Smooth muscle cell (in vitro differentiated cells): Measurements from ENCODE around the gene FSTL1. TPM values are rescaled to one million over a fixed set of nuclear protein-coding genes. Genes with fewer than 3 reads are reported as not detected.

Experiments used
- DNase-seq: peaks from one replicate; lab custom pipeline; 2025; ENCODE audit not compliant: unreplicated experiment; lab: John Stamatoyannopoulos, UW
- H2AFZ ChIP-seq: fragments of 200-600 bp; sonication (generic); 2 replicates; pipeline ENCODE4 v1.6.0; 2016; ENCODE audit warnings: antibody characterized with exemption, low read depth, mild to moderate bottlenecking
- H3F3A ChIP-seq: fragments of 200-600 bp; sonication (generic); 2 replicates; pipeline ENCODE4 v1.6.0; 2017; ENCODE audit warnings: antibody characterized with exemption, low read depth
- H3K27ac ChIP-seq: fragments of 200-600 bp; sonication (generic); 2 replicates; pipeline ENCODE4 v1.5.1; 2016; ENCODE audit warnings: low read depth, mild to moderate bottlenecking
- H3K27me3 ChIP-seq: fragments of 200-600 bp; sonication (generic); 2 replicates; pipeline ENCODE4 v1.6.1; 2016; ENCODE audit warnings: low read depth, mild to moderate bottlenecking
- H3K36me3 ChIP-seq: fragments of 200-600 bp; sonication (generic); 2 replicates; pipeline ENCODE4 v1.5.1; 2016; ENCODE audit warnings: low read depth
- H3K4me1 ChIP-seq: fragments of 200-600 bp; sonication (generic); 2 replicates; pipeline ENCODE4 v1.5.1; 2016; ENCODE audit warnings: low read depth
- H3K4me2 ChIP-seq: fragments of 200-600 bp; sonication (generic); 2 replicates; pipeline ENCODE4 v1.6.0; 2016; ENCODE audit warnings: mild to moderate bottlenecking
- H3K4me3 ChIP-seq: fragments of 200-600 bp; sonication (generic); 2 replicates; pipeline ENCODE4 v1.5.1; 2016; ENCODE audit warnings: mild to moderate bottlenecking
- H3K79me2 ChIP-seq: fragments of 200-600 bp; sonication (generic); 2 replicates; pipeline ENCODE4 v1.6.0; 2016; ENCODE audit warnings: low read depth, mild to moderate bottlenecking
- H3K9ac ChIP-seq: fragments of 200-600 bp; sonication (generic); 2 replicates; pipeline ENCODE4 v1.6.0; 2016; ENCODE audit warnings: low read depth
- H3K9me3 ChIP-seq: fragments of 200-600 bp; sonication (generic); replicated peaks from 2 replicates; pipeline ENCODE4 v1.5.1; 2016; ENCODE audit warnings: low read depth
- H4K20me1 ChIP-seq: fragments of 200-600 bp; sonication (generic); 2 replicates; pipeline ENCODE4 v1.6.0; 2016; ENCODE audit warnings: low read depth
- CTCF ChIP-seq: fragments of 200-600 bp; sonication (generic); IDR thresholded peaks from 2 replicates; pipeline ENCODE4 v1.5.1; 2017; ENCODE audit warnings: borderline replicate concordance, mild to moderate bottlenecking, antibody characterized with exemption; ENCODE audit not compliant: insufficient read depth, poor library complexity, severe bottlenecking
- WGBS: methylation state at CpG from one replicate; pipeline ENCODE4 v1.1.7; 2016; ENCODE audit warnings: low lambda C conversion rate; 5-methylcytosine and 5-hydroxymethylcytosine counted together
- polyA plus RNA-seq: library from polyadenylated mRNA; unstranded; fragments of >200 nt; fragmentation: Nextera tagmentation; extraction: Ambion mirVana; gene quantifications from 2 replicates; pipeline ENCODE4 v1.2.1, GENCODE V29; 2016
- total RNA-seq: library from RNA; depleted of rRNA; stranded (reverse); fragments of >200 nt; gene quantifications from 2 replicates; pipeline ENCODE4 v1.2.3, GENCODE V29; 2014

Gene FSTL1
- total and polyA plus RNA-seq, 2 experiments from 2014 or later, result 562 to 630 TPM

GRCh38 chr3:120420360-120420759, 30.4 kb downstream of the FSTL1 start:
- peaks cover 25% of the 10 kb centered on the region for H3F3A ChIP-seq
- H3K9me3 ChIP-seq, result no peaks in the 10 kb centered on the region
- DNase-seq, result no peak
- peaks cover 30% of the 10 kb centered on the region for H3K4me1 ChIP-seq
- peak overlapping the region; percentile 74 for H3K27ac ChIP-seq
- no peaks in the 10 kb centered on the region for H3K36me3 ChIP-seq
- H3K27me3 ChIP-seq, result no peaks in the 10 kb centered on the region
- H4K20me1 ChIP-seq, result peaks cover 96% of the 10 kb centered on the region
- H3K4me2 ChIP-seq, result no peak overlapping the region
- TF ChIP-seq CTCF, result no peak
- H3K79me2 ChIP-seq, result peaks cover 47% of the 10 kb centered on the region
- 78% methylated on average over 3 of the region's 3 CpGs for WGBS
- H3K9ac ChIP-seq, result no peak overlapping the region
- no peak overlapping the region for H2AFZ ChIP-seq
- H3K4me3 ChIP-seq, result no peak overlapping the region

DNA sequence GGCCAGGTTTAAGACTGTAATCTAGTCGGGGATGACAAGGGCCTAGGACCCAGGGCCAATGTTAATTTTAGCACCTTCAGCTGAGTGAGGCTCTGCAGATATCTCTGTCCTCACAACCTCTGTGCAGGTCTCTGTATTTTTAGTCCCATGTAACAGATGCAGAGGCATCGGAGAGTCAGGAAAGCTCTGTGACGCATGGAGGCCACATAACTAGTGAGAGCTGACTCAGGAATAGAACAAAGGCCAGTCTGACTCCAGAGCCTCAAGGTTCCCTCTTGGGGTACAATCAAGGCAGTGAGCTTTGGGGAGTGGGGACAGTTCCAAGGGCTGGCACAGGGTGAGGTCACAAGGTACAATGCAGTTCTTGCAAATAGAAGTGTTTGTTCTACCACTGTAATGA, 31.0 kb downstream of the FSTL1 start:
- no peaks in the 10 kb centered on the region for H3K36me3 ChIP-seq
- peaks cover 95% of the 10 kb centered on the region for H4K20me1 ChIP-seq
- peaks cover 25% of the 10 kb centered on the region for H3F3A ChIP-seq
- H3K27me3 ChIP-seq, result no peaks in the 10 kb centered on the region
- no peak overlapping the region for H3K4me2 ChIP-seq
- H3K4me1 ChIP-seq, result peaks cover 30% of the 10 kb centered on the region
- H3K9ac ChIP-seq, result no peak overlapping the region
- H3K9me3 ChIP-seq, result no peaks in the 10 kb centered on the region
- no peak for DNase-seq
- H3K27ac ChIP-seq, result peak overlapping the region; percentile 74
- no peak for TF ChIP-seq CTCF
- H3K4me3 ChIP-seq, result no peak overlapping the region
- H2AFZ ChIP-seq, result no peak overlapping the region
- peaks cover 42% of the 10 kb centered on the region for H3K79me2 ChIP-seq
- 80% methylated on average over 3 of the region's 3 CpGs for WGBS

DNA sequence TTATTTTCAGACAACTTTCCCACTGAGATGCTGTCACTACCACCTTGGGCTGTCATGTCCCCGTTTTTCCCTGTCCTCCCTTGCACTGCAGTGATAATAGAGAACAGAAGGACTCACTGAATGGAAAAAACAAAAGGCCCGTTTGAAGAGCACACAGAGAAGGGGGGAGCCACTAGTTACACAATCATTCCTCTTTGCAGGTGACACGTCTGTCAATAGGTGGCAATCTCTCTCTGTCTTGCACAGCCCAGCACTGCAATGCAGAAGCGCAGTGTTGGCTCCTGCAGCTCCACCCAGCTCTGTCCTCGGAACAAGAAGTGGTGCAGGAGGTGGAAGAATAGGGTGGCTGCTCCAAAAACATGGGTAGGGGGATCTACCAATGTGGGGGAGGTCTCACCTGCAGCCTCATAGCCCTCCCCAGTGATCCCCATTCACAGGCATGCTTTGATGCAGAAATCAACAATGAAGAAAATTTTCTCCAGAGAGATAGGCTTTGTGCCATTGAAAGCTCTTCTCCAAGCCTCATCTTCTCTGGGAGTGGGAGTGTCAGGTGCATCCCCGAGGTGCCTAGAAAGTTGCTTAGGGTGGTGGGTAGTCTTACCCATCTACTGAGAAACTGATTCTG, 31.8 kb downstream of the FSTL1 start:
- no peaks in the 10 kb centered on the region for H3K27me3 ChIP-seq
- 44% methylated on average over 6 of the region's 6 CpGs for WGBS
- H3K36me3 ChIP-seq, result no peaks in the 10 kb centered on the region
- no peak overlapping the region for H2AFZ ChIP-seq
- H3K9me3 ChIP-seq, result no peaks in the 10 kb centered on the region
- TF ChIP-seq CTCF, result peak; percentile 24
- peaks cover 86% of the 10 kb centered on the region for H4K20me1 ChIP-seq
- H3K4me3 ChIP-seq, result no peak overlapping the region
- no peak overlapping the region for H3K9ac ChIP-seq
- DNase-seq, result no peak
- peaks cover 25% of the 10 kb centered on the region for H3F3A ChIP-seq
- no peak overlapping the region for H3K4me2 ChIP-seq
- peaks cover 30% of the 10 kb centered on the region for H3K4me1 ChIP-seq
- no peak overlapping the region for H3K27ac ChIP-seq
- H3K79me2 ChIP-seq, result peaks cover 34% of the 10 kb centered on the region

DNA sequence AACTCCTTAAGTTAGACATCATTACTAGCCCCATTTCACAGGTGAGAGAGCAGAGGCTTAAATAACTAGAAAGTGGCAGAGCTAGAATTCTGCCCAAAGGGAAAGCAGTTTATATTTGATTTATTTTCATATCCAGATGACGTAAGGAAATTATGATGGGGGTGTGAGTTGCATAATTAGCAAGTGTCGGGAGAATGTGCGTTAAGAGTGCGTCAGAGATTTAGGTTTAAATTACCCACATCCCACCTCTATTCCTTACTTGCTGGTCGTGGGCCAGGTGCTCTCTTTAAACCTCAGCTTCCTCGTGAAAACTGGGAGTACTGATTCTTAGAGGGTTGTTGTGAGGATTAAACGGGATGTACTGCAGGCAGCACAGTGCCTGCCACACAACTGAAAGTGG, 32.3 kb downstream of the FSTL1 start:
- H3K4me1 ChIP-seq, result peaks cover 30% of the 10 kb centered on the region

More for the DNA sequence above, 32.3 kb downstream of the FSTL1 start:
- H3K79me2 ChIP-seq, result peaks cover 29% of the 10 kb centered on the region
- 68% methylated on average over 7 of the region's 7 CpGs for WGBS
- no peak for DNase-seq
- H3K9me3 ChIP-seq, result no peaks in the 10 kb centered on the region
- H3K4me2 ChIP-seq, result peak overlapping the region; percentile 80
- H2AFZ ChIP-seq, result no peak overlapping the region
- no peaks in the 10 kb centered on the region for H3K36me3 ChIP-seq
- peaks cover 81% of the 10 kb centered on the region for H4K20me1 ChIP-seq
- TF ChIP-seq CTCF, result no peak
- no peak overlapping the region for H3K4me3 ChIP-seq
- H3F3A ChIP-seq, result peaks cover 25% of the 10 kb centered on the region
- no peak overlapping the region for H3K9ac ChIP-seq
- no peaks in the 10 kb centered on the region for H3K27me3 ChIP-seq
- H3K27ac ChIP-seq, result peak overlapping the region; percentile 75
